ENCODE measurements around the gene HSD17B8. TPM values are rescaled to one million over a fixed set of nuclear protein-coding genes. Genes with fewer than 3 reads are reported as not detected.
A peak's percentile ranks its signal among the peaks of the same experiment; 100 is the strongest.

HSD17B8 gene
- polyA plus RNA-seq, 1 donor (not counting 4 experiments of a cell fraction or from before 2014, with no cell fraction given) = 18.6 TPM

DNA sequence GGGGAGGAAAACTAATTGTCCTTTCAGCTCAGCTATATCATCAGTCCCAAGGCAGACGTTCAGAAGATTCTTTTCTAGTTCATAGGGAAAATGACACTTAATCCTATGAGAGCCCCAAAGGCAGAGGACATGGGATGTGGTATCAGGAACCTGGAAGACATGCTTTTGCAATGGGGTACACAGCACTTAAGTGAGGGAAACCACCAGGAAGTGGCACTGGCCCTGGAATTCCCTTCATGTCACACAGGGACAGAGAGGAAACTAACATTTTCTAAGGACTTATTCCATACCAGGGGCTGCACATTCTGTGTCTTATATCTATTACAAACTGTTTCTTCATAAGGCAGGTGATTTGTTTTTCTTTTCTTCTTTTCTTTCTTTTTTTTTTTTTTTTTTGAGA lies 39.0 kb downstream of the HSD17B8 start:
- Histone ChIP-seq H3K79me2 (ENCODE audit: control insufficient read depth, insufficient read depth, low read length) (no peaks in the 10 kb centered on the region), H3K27me3 (ENCODE audit: control insufficient read depth, extremely low read depth, insufficient read depth, low read length) (no peaks in the 10 kb centered on the region), H3K9me3 (ENCODE audit: control insufficient read depth, low read depth, low read length) (no peaks in the 10 kb centered on the region), H3K4me2 (ENCODE audit: control insufficient read depth, extremely low read depth, insufficient read depth, low read depth, low read length) (no peak overlapping the region), H2AFZ (ENCODE audit: control insufficient read depth, low read length) (no peak overlapping the region), H3K4me3 (ENCODE audit: control insufficient read depth in 2 of 3, extremely low read depth in 1 of 3, insufficient read depth in 2 of 3, low read depth in 1 of 3, low read length in 3 of 3) (no peak overlapping the region), H3K9me1 (ENCODE audit: control insufficient read depth, extremely low read depth, insufficient read depth, low read length) (no peaks in the 10 kb centered on the region), H3K9ac (ENCODE audit: control insufficient read depth, extremely low read depth, insufficient read depth, low read length) (no peak overlapping the region), H3K27ac (ENCODE audit: control insufficient read depth, insufficient read depth, low read length) (no peak overlapping the region), H3K36me3 (ENCODE audit: control insufficient read depth in 2 of 2, extremely low read depth in 1 of 2, insufficient read depth in 2 of 2, low read length in 2 of 2) (no peaks in the 10 kb centered on the region), H4K20me1 (ENCODE audit: control insufficient read depth, extremely low read depth, insufficient read depth, low read length) (no peaks in the 10 kb centered on the region), H3K4me1 (ENCODE audit: control insufficient read depth, extremely low read depth, insufficient read depth, low read length) (peaks cover 5% of the 10 kb centered on the region)
- DNase-seq (ENCODE audit: low read depth, low spot score) = no peak
- TF ChIP-seq, protein P1, sequence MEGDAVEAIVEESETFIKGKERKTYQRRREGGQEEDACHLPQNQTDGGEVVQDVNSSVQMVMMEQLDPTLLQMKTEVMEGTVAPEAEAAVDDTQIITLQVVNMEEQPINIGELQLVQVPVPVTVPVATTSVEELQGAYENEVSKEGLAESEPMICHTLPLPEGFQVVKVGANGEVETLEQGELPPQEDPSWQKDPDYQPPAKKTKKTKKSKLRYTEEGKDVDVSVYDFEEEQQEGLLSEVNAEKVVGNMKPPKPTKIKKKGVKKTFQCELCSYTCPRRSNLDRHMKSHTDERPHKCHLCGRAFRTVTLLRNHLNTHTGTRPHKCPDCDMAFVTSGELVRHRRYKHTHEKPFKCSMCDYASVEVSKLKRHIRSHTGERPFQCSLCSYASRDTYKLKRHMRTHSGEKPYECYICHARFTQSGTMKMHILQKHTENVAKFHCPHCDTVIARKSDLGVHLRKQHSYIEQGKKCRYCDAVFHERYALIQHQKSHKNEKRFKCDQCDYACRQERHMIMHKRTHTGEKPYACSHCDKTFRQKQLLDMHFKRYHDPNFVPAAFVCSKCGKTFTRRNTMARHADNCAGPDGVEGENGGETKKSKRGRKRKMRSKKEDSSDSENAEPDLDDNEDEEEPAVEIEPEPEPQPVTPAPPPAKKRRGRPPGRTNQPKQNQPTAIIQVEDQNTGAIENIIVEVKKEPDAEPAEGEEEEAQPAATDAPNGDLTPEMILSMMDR (optimal IDR thresholded peaks at IDR 0.05 in 1 of 3, IDR thresholded peaks at IDR 0.05 in 1 of 3, conservative IDR thresholded peaks at IDR 0.05 in 1 of 3; ENCODE audit: extremely low read depth in 1 of 3, insufficient read depth in 2 of 3, low read length in 3 of 3) = no peak
- no peak for TF ChIP-seq EZH2 (IDR thresholded peaks at IDR 0.05; ENCODE audit: low read length)
- dilution Hi-C loops (cut with MboI; ENCODE audit: extremely low pct_ligation_motif_present, low sequenced_read_pairs) = no loop called here
- FAIRE-seq = no peak

DNA sequence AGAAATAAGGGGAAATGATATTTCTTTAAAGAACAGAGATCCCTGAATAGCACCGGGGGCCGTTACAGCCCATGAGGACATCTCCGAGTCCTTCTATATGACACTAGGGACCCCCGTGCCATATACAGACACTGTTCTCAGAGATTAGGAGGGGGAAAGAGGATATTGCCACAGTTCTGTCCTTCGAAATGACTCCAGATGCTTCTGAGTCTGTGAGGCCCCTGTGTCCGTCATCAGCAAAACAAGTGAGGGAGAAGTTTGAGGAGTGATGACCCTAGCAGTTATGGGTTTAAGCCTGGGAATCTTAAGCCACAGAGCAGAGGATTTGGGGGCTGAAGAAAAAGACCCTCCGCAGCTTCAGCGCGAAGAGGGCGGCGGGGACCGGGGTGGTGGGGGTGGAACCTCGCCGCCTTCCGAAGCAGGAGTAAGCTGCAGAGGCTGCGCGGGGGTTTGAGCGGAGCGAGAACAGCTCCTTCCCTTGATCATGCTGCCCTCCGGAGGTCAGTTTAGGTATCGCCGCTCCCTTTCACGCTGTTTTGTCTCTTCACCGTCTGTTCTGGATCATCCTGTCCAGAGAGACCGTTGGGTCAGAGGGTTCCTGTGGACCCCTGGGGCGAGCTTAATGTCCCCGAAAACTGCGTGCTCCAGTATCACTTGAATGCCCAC lies 43.7 kb downstream of the HSD17B8 start:
- Histone ChIP-seq H3K9ac (ENCODE audit: control insufficient read depth, extremely low read depth, insufficient read depth, low read length) (peak overlapping the region; percentile 83), H3K9me3 (ENCODE audit: control insufficient read depth, low read depth, low read length) (no peaks in the 10 kb centered on the region), H4K20me1 (ENCODE audit: control insufficient read depth, extremely low read depth, insufficient read depth, low read length) (no peaks in the 10 kb centered on the region), H3K36me3 (ENCODE audit: control insufficient read depth in 2 of 2, extremely low read depth in 1 of 2, insufficient read depth in 2 of 2, low read length in 2 of 2) (peaks cover 0 to 10% of the 10 kb centered on the region in 2 experiments), H2AFZ (ENCODE audit: control insufficient read depth, low read length) (peak overlapping the region; percentile 90), H3K27me3 (ENCODE audit: control insufficient read depth, extremely low read depth, insufficient read depth, low read length) (no peaks in the 10 kb centered on the region), H3K4me1 (ENCODE audit: control insufficient read depth, extremely low read depth, insufficient read depth, low read length) (peaks cover 26% of the 10 kb centered on the region), H3K79me2 (ENCODE audit: control insufficient read depth, insufficient read depth, low read length) (no peaks in the 10 kb centered on the region), H3K9me1 (ENCODE audit: control insufficient read depth, extremely low read depth, insufficient read depth, low read length) (no peaks in the 10 kb centered on the region), H3K4me3 (ENCODE audit: control insufficient read depth in 2 of 3, extremely low read depth in 1 of 3, insufficient read depth in 2 of 3, low read depth in 1 of 3, low read length in 3 of 3) (peak overlapping the region; percentile 27 to 84 (median 75)), H3K27ac (ENCODE audit: control insufficient read depth, insufficient read depth, low read length) (peak overlapping the region; percentile 93), H3K4me2 (ENCODE audit: control insufficient read depth, extremely low read depth, insufficient read depth, low read depth, low read length) (peak overlapping the region; percentile 100)
- TF ChIP-seq EZH2 (IDR thresholded peaks at IDR 0.05; ENCODE audit: low read length) = no peak
- TF ChIP-seq, protein P1 (optimal IDR thresholded peaks at IDR 0.05 in 1 of 3, IDR thresholded peaks at IDR 0.05 in 1 of 3, conservative IDR thresholded peaks at IDR 0.05 in 1 of 3; ENCODE audit: extremely low read depth in 1 of 3, insufficient read depth in 2 of 3, low read length in 3 of 3) = peak; percentile 87 to 100 (median 97)
- FAIRE-seq = peak; percentile 69
- DNase-seq (ENCODE audit: low read depth, low spot score) = no peak
- dilution Hi-C loops (cut with MboI; ENCODE audit: extremely low pct_ligation_motif_present, low sequenced_read_pairs) = no loop called here

All from keratinocyte (primary cell).